ENCODE results near the gene PRKD1. TPM values are rescaled to one million over a fixed set of nuclear protein-coding genes. Genes with fewer than 3 reads are reported as not detected.
"Not testable (repeated sequence)": the region's sequence is repeated elsewhere in the genome, so short reads cannot be mapped to it uniquely, and the experiment has no call there.

PRKD1 gene
- total and polyA plus RNA-seq, 2 donors (not counting 1 experiment from before 2014, with no cell fraction given), result 0.03 to 4.3 TPM

DNA sequence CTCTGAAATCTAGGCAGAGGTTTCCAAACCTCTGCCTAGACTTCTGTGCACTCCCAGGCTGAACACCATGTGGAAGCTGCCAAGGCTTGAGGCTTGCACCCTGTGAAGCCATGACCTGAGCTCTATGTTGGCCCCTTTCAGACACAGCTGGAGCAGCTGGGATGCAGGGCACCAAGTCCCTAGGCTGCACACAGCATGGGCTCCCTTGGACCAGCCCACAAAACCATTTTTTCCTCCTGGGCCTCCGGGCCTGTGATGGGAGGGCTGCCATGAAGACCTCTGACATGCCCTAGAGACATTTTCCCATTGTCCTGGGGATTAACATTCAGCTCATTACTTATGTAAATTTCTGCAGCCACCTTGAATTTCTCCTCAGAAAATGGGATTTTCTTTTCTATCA, 88.0 kb downstream of the PRKD1 start:
- peaks cover 18% of the 10 kb centered on the region for H3K9me3 Mint-ChIP-seq (ENCODE audit: insufficient read depth)
- DNase-seq; CTCF ChIA-PET; H3K4me3 Mint-ChIP-seq; ATAC-seq (ENCODE audit: low read depth); intact Hi-C loops (cut with micrococcal nuclease); H3K4me2 ChIP-seq (replicated peaks; ENCODE audit: low read depth, low read length, poor library complexity, severe bottlenecking); H3K27me3 ChIP-seq (replicated peaks in 1 of 4; ENCODE audit: control extremely low read depth in 1 of 4, control insufficient read depth in 3 of 4, insufficient read depth in 4 of 4, low read length in 3 of 4); H3K27ac ChIP-seq (ENCODE audit: low read length in 2 of 2); H2AFZ ChIP-seq (ENCODE audit: insufficient read depth, low read depth, low read length, poor library complexity, severe bottlenecking); H3K9ac ChIP-seq (ENCODE audit: low read length); H3K4me3 ChIP-seq (ENCODE audit: control extremely low read depth in 1 of 5, extremely low read depth in 1 of 5, insufficient read depth in 1 of 5, low read depth in 2 of 5, low read length in 4 of 5); H3K36me3 ChIP-seq (replicated peaks in 1 of 2; ENCODE audit: control extremely low read depth in 1 of 2, control insufficient read depth in 1 of 2, extremely low read depth in 1 of 2, insufficient read depth in 2 of 2, low read length in 1 of 2); H3K27ac Mint-ChIP-seq; H3K27me3 Mint-ChIP-seq; H4K20me1 ChIP-seq (ENCODE audit: control insufficient read depth, insufficient read depth, low read length, poor library complexity, severe bottlenecking); H3K4me1 Mint-ChIP-seq; H3K4me1 ChIP-seq (ENCODE audit: control insufficient read depth in 2 of 2, insufficient read depth in 2 of 2, low read length in 2 of 2); H3K79me2 ChIP-seq (ENCODE audit: control insufficient read depth, insufficient read depth, low read length); POLR2A ChIA-PET: not testable (repeated sequence)
- peaks cover 5 to 17% (median 14%) of the 10 kb centered on the region in 3 donors for H3K9me3 ChIP-seq (ENCODE audit: control extremely low read depth in 1 of 3, control insufficient read depth in 2 of 3, insufficient read depth in 1 of 3, low read length in 2 of 3)
- 86% methylated on average over 1 of the region's 1 CpG for WGBS (ENCODE audit: insufficient coverage)

DNA sequence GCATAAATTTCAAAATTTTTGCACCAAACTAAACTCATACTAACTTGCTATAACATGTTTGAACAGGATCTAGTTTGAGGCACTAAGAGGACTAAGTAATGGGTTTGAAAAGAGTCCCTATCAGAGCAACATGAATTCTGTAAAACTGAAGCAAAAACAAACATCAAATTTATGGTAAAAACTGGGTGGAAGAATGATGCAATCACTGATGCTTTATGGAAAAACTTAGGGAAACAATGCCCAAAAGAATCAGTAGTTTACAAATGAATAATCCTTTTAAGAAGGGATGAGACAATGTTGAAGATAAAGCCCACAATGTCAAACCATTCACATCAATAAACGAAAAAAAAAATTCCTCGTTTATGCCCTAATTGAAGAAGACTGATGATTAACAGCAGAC, 88.9 kb downstream of the PRKD1 start:
- POLR2A ChIA-PET, result interaction anchor here (0.7 kb wide), 1 partner anchor 221 kb away, joined by 4 read pairs; no protein-coding TSS in a partner anchor
- intact Hi-C loops (cut with micrococcal nuclease), result no loop called here
- CTCF ChIA-PET, result no interaction called here

More for the DNA sequence above, 88.9 kb downstream of the PRKD1 start:
- H3K4me1 Mint-ChIP-seq, result no peaks in the 10 kb centered on the region
- Histone ChIP-seq H3K27me3 (replicated peaks in 1 of 4; ENCODE audit: control extremely low read depth in 1 of 4, control insufficient read depth in 3 of 4, insufficient read depth in 4 of 4, low read length in 3 of 4) (no peaks in the 10 kb centered on the region), H3K4me3 (ENCODE audit: control extremely low read depth in 1 of 5, extremely low read depth in 1 of 5, insufficient read depth in 1 of 5, low read depth in 2 of 5, low read length in 4 of 5) (no peak overlapping the region), H3K27ac (ENCODE audit: low read length in 2 of 2) (no peak overlapping the region), H3K4me1 (ENCODE audit: control insufficient read depth in 2 of 2, insufficient read depth in 2 of 2, low read length in 2 of 2) (no peaks in the 10 kb centered on the region), H3K9ac (ENCODE audit: low read length) (no peak overlapping the region), H3K9me3 (ENCODE audit: control extremely low read depth in 1 of 3, control insufficient read depth in 2 of 3, insufficient read depth in 1 of 3, low read length in 2 of 3) (peaks cover 5 to 17% (median 14%) of the 10 kb centered on the region in 3 donors), H4K20me1 (ENCODE audit: control insufficient read depth, insufficient read depth, low read length, poor library complexity, severe bottlenecking) (no peaks in the 10 kb centered on the region), H3K36me3 (replicated peaks in 1 of 2; ENCODE audit: control extremely low read depth in 1 of 2, control insufficient read depth in 1 of 2, extremely low read depth in 1 of 2, insufficient read depth in 2 of 2, low read length in 1 of 2) (no peaks in the 10 kb centered on the region), H3K4me2 (replicated peaks; ENCODE audit: low read depth, low read length, poor library complexity, severe bottlenecking) (no peak overlapping the region), H2AFZ (ENCODE audit: insufficient read depth, low read depth, low read length, poor library complexity, severe bottlenecking) (no peak overlapping the region), H3K79me2 (ENCODE audit: control insufficient read depth, insufficient read depth, low read length) (no peaks in the 10 kb centered on the region)
- no peak overlapping the region for H3K4me3 Mint-ChIP-seq
- H3K9me3 Mint-ChIP-seq (ENCODE audit: insufficient read depth), result peaks cover 18% of the 10 kb centered on the region
- ATAC-seq (ENCODE audit: low read depth) (no peak), DNase-seq (no peak)
- no peaks in the 10 kb centered on the region for H3K27me3 Mint-ChIP-seq
- no peak overlapping the region for H3K27ac Mint-ChIP-seq
- WGBS (ENCODE audit: insufficient coverage), result no CpG with 5 or more reads among the region's 2 CpGs
- TF ChIP-seq EZH2 (IDR thresholded peaks at IDR 0.05; ENCODE audit: borderline replicate concordance, insufficient read depth, low read depth, low read length, poor library complexity, severe bottlenecking), result no peak
- TF ChIP-seq, protein P1, sequence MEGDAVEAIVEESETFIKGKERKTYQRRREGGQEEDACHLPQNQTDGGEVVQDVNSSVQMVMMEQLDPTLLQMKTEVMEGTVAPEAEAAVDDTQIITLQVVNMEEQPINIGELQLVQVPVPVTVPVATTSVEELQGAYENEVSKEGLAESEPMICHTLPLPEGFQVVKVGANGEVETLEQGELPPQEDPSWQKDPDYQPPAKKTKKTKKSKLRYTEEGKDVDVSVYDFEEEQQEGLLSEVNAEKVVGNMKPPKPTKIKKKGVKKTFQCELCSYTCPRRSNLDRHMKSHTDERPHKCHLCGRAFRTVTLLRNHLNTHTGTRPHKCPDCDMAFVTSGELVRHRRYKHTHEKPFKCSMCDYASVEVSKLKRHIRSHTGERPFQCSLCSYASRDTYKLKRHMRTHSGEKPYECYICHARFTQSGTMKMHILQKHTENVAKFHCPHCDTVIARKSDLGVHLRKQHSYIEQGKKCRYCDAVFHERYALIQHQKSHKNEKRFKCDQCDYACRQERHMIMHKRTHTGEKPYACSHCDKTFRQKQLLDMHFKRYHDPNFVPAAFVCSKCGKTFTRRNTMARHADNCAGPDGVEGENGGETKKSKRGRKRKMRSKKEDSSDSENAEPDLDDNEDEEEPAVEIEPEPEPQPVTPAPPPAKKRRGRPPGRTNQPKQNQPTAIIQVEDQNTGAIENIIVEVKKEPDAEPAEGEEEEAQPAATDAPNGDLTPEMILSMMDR (IDR thresholded peaks at IDR 0.05), result no peak
